SK-N-SH treated with all-trans-retinoic acid at 6 μM for 48 hours (cell line): Measurements from ENCODE around the gene RPS6KA2.

Source experiments
- ATAC-seq: fragments of 200-7000 bp; cut with Tn5 transposase; 3 replicates; pipeline ENCODE4 v1.9.1; 2020; ENCODE audit warnings: mild to moderate bottlenecking, moderate library complexity
- ARNTL ChIP-seq: fragments of 450-650 bp; formaldehyde crosslinking; IDR thresholded peaks from 2 replicates; pipeline ENCODE4 v1.5.0; 2020; ENCODE audit warnings: low read depth, mild to moderate bottlenecking, moderate library complexity, borderline replicate concordance
- CREB5 ChIP-seq: fragments of 250-450 bp; sonication (Bioruptor Pico); IDR thresholded peaks from 2 replicates; pipeline ENCODE4 v1.5.1; 2020; ENCODE audit warnings: low read depth, mild to moderate bottlenecking, moderate library complexity
- ESRRG ChIP-seq: fragments of 250-450 bp; sonication (Bioruptor Pico); IDR thresholded peaks from 2 replicates; pipeline ENCODE4 v1.6.1; 2021; ENCODE audit warnings: mild to moderate bottlenecking
- GLIS3 ChIP-seq: fragments of 250-450 bp; sonication (Bioruptor Pico); IDR thresholded peaks from 2 replicates; pipeline ENCODE4 v1.5.0; 2020; ENCODE audit warnings: mild to moderate bottlenecking, moderate library complexity
- ISL1 ChIP-seq: fragments of 250-450 bp; sonication (Bioruptor Pico); IDR thresholded peaks from 2 replicates; pipeline ENCODE4 v2.1.2; 2022; ENCODE audit warnings: mild to moderate bottlenecking, moderate library complexity
- PPARA ChIP-seq: fragments of 250-450 bp; sonication (Bioruptor Pico); IDR thresholded peaks from 2 replicates; pipeline ENCODE4 v1.5.0; 2020; ENCODE audit warnings: mild to moderate bottlenecking, borderline replicate concordance
- RARB ChIP-seq: fragments of 250-450 bp; sonication (Bioruptor Pico); IDR thresholded peaks from 2 replicates; pipeline ENCODE4 v1.8.0; 2021; ENCODE audit warnings: mild to moderate bottlenecking, moderate library complexity
- SNAI2 ChIP-seq: fragments of 250-450 bp; sonication (Bioruptor Pico); IDR thresholded peaks from 2 replicates; pipeline ENCODE4 v1.5.0; 2020; ENCODE audit warnings: mild to moderate bottlenecking, moderate library complexity
- TCF4 ChIP-seq: fragments of 250-450 bp; sonication (Bioruptor Pico); IDR thresholded peaks from 2 replicates; pipeline ENCODE4 v1.8.0; 2021; ENCODE audit warnings: mild to moderate bottlenecking, moderate library complexity, borderline replicate concordance
- TOX ChIP-seq: fragments of 250-450 bp; sonication (Bioruptor Pico); IDR thresholded peaks from 2 replicates; pipeline ENCODE4 v1.8.0; 2021; ENCODE audit warnings: mild to moderate bottlenecking, moderate library complexity, borderline replicate concordance
- TSHZ2 ChIP-seq: fragments of 250-450 bp; sonication (Bioruptor Pico); IDR thresholded peaks from 2 replicates; pipeline ENCODE4 v1.5.0; 2020; ENCODE audit warnings: mild to moderate bottlenecking, moderate library complexity
- ZC3H10 ChIP-seq: fragments of 250-450 bp; sonication (Bioruptor Pico); IDR thresholded peaks from 2 replicates; pipeline ENCODE4 v1.5.1; 2021; ENCODE audit warnings: mild to moderate bottlenecking, moderate library complexity
- ZFP30 ChIP-seq: fragments of 450-650 bp; formaldehyde crosslinking; IDR thresholded peaks from 2 replicates; pipeline ENCODE4 v1.5.0; 2022; ENCODE audit warnings: mild to moderate bottlenecking, moderate library complexity
- ZNF70 ChIP-seq: fragments of 450-650 bp; formaldehyde crosslinking; IDR thresholded peaks from 2 replicates; pipeline ENCODE4 v1.5.0; 2020; ENCODE audit warnings: mild to moderate bottlenecking, moderate library complexity
- ZNF8 ChIP-seq: fragments of 450-650 bp; formaldehyde crosslinking; IDR thresholded peaks from 2 replicates; pipeline ENCODE4 v1.5.0; 2020; ENCODE audit warnings: mild to moderate bottlenecking, moderate library complexity
- TF ChIP-seq, protein P1 (sequence below): fragments of 250-450 bp; sonication (Bioruptor Pico); IDR thresholded peaks from 2 replicates; pipeline ENCODE4 v1.5.1; 2021; ENCODE audit warnings: mild to moderate bottlenecking, moderate library complexity
- TF ChIP-seq, protein P2 (sequence below): fragments of 250-450 bp; sonication (Bioruptor Pico); IDR thresholded peaks from 2 replicates; pipeline ENCODE4 v1.8.0; 2020; ENCODE audit warnings: mild to moderate bottlenecking, moderate library complexity, borderline replicate concordance

The RPS6KA2 gene

GRCh38 chr6:166454692-166455515 is 172.1 kb downstream of the RPS6KA2 start (continued):
- no peak for TF ChIP-seq GLIS3 (CRISPR knock-in tag)
- TF ChIP-seq TSHZ2 (CRISPR knock-in tag), result no peak
- TF ChIP-seq PPARA (CRISPR knock-in tag), result no peak
- no peak for TF ChIP-seq ZNF70 (CRISPR knock-in tag)
- TF ChIP-seq ZC3H10 (CRISPR knock-in tag), result no peak
- no peak for TF ChIP-seq ZNF8
- TF ChIP-seq SNAI2, result no peak
- TF ChIP-seq TOX (CRISPR knock-in tag), result no peak

- TF ChIP-seq ZFP30 (CRISPR knock-in tag), result no peak
- TF ChIP-seq ZNF8, result peak; percentile 92
- no peak for ATAC-seq
Measured at GRCh38 chr6:166453651-166454050, 173.4 kb downstream of the RPS6KA2 start.

GRCh38 chr6:166450167-166450873 is 176.7 kb downstream of the RPS6KA2 start:
- no peak for ATAC-seq
- no peak for TF ChIP-seq ZNF70 (CRISPR knock-in tag)
- no peak for TF ChIP-seq CREB5
- TF ChIP-seq, protein P1, sequence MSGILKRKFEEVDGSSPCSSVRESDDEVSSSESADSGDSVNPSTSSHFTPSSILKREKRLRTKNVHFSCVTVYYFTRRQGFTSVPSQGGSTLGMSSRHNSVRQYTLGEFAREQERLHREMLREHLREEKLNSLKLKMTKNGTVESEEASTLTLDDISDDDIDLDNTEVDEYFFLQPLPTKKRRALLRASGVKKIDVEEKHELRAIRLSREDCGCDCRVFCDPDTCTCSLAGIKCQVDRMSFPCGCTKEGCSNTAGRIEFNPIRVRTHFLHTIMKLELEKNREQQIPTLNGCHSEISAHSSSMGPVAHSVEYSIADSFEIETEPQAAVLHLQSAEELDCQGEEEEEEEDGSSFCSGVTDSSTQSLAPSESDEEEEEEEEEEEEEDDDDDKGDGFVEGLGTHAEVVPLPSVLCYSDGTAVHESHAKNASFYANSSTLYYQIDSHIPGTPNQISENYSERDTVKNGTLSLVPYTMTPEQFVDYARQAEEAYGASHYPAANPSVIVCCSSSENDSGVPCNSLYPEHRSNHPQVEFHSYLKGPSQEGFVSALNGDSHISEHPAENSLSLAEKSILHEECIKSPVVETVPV, result no peak
- TF ChIP-seq ESRRG (CRISPR knock-in tag), result no peak
- TF ChIP-seq PPARA (CRISPR knock-in tag), result no peak
- no peak for TF ChIP-seq RARB (CRISPR knock-in tag)
- no peak for TF ChIP-seq ISL1 (CRISPR knock-in tag)
- TF ChIP-seq ZNF8, result no peak
- no peak for TF ChIP-seq TCF4 (CRISPR knock-in tag)
- TF ChIP-seq ARNTL (CRISPR knock-in tag), result no peak
- TF ChIP-seq ZC3H10 (CRISPR knock-in tag), result no peak
- TF ChIP-seq ZFP30 (CRISPR knock-in tag), result no peak
- no peak for TF ChIP-seq GLIS3 (CRISPR knock-in tag)
- TF ChIP-seq, protein P2, sequence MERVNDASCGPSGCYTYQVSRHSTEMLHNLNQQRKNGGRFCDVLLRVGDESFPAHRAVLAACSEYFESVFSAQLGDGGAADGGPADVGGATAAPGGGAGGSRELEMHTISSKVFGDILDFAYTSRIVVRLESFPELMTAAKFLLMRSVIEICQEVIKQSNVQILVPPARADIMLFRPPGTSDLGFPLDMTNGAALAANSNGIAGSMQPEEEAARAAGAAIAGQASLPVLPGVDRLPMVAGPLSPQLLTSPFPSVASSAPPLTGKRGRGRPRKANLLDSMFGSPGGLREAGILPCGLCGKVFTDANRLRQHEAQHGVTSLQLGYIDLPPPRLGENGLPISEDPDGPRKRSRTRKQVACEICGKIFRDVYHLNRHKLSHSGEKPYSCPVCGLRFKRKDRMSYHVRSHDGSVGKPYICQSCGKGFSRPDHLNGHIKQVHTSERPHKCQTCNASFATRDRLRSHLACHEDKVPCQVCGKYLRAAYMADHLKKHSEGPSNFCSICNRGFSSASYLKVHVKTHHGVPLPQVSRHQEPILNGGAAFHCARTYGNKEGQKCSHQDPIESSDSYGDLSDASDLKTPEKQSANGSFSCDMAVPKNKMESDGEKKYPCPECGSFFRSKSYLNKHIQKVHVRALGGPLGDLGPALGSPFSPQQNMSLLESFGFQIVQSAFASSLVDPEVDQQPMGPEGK (CRISPR knock-in tag), result no peak
- no peak for TF ChIP-seq SNAI2

- no peak for ATAC-seq
- no peak for TF ChIP-seq SNAI2
- no peak for TF ChIP-seq ISL1 (CRISPR knock-in tag)
- TF ChIP-seq TSHZ2 (CRISPR knock-in tag), result no peak
- no peak for TF ChIP-seq ZNF70 (CRISPR knock-in tag)
- TF ChIP-seq, protein P1, result no peak
- no peak for TF ChIP-seq ZC3H10 (CRISPR knock-in tag)
- no peak for TF ChIP-seq TCF4 (CRISPR knock-in tag)
Measured at GRCh38 chr6:166449641-166450040, 177.4 kb downstream of the RPS6KA2 start.
